ENCODE measurements around the gene DDAH1.

GRCh38 chr1:85368073-85368770 is 96.7 kb downstream of the DDAH1 start:
- TF ChIP-seq, protein P1, sequence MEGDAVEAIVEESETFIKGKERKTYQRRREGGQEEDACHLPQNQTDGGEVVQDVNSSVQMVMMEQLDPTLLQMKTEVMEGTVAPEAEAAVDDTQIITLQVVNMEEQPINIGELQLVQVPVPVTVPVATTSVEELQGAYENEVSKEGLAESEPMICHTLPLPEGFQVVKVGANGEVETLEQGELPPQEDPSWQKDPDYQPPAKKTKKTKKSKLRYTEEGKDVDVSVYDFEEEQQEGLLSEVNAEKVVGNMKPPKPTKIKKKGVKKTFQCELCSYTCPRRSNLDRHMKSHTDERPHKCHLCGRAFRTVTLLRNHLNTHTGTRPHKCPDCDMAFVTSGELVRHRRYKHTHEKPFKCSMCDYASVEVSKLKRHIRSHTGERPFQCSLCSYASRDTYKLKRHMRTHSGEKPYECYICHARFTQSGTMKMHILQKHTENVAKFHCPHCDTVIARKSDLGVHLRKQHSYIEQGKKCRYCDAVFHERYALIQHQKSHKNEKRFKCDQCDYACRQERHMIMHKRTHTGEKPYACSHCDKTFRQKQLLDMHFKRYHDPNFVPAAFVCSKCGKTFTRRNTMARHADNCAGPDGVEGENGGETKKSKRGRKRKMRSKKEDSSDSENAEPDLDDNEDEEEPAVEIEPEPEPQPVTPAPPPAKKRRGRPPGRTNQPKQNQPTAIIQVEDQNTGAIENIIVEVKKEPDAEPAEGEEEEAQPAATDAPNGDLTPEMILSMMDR (IDR thresholded peaks at IDR 0.05; ENCODE audit: low read depth, low read length, missing input control), result no peak
- TF ChIP-seq, protein P2, sequence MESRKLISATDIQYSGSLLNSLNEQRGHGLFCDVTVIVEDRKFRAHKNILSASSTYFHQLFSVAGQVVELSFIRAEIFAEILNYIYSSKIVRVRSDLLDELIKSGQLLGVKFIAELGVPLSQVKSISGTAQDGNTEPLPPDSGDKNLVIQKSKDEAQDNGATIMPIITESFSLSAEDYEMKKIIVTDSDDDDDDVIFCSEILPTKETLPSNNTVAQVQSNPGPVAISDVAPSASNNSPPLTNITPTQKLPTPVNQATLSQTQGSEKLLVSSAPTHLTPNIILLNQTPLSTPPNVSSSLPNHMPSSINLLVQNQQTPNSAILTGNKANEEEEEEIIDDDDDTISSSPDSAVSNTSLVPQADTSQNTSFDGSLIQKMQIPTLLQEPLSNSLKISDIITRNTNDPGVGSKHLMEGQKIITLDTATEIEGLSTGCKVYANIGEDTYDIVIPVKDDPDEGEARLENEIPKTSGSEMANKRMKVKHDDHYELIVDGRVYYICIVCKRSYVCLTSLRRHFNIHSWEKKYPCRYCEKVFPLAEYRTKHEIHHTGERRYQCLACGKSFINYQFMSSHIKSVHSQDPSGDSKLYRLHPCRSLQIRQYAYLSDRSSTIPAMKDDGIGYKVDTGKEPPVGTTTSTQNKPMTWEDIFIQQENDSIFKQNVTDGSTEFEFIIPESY (IDR thresholded peaks at IDR 0.05), result no peak
- TF ChIP-seq TAF1 (conservative IDR thresholded peaks at IDR 0.05) (no peak), JUND (IDR thresholded peaks at IDR 0.05) (no peak), RAD21 (IDR thresholded peaks at IDR 0.05) (no peak), REST (IDR thresholded peaks at IDR 0.05) (no peak), YY1 (IDR thresholded peaks at IDR 0.05) (no peak)
